ENCODE measurements around the gene HMGCLL1.

HMGCLL1 gene

DNA sequence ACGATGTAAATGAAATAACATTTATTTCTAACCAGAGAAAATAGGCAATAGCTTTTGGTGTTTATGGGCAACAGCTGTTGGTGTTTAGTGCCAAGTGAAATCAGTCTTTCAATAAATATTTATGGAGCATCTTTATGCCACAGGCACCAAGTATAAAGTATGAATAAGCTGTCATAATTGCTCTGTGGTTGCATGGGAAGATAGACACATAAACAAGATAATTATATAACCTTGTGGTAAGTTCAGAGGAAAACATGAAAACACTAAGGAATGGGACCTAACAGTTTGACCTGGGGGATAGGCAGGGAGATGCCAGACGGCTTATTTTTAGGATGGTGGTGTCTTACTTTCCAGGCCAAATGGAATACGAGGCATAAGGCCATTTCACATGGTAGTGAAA, 140.8 kb downstream of the HMGCLL1 start:
- no peak for DNase-seq

DNA sequence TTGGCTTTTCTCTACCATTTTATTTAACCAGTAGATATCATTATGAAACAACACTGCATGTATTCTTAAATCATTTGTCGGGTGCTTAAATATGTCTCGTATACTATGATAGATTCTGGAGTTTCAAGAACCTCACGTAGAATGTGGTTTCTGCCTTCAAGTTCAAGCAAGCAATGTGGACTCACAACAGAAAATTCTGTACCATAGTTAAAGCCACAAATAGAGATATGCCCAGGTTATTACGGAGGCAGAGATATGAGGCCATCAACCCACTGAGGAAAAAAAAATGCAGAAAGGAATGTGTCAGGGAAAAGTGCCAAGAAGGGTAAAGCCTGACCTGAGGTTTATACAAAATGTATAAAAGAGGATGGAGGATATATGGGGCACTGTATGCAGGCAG, 141.9 kb downstream of the HMGCLL1 start:
- no peak for DNase-seq

DNA sequence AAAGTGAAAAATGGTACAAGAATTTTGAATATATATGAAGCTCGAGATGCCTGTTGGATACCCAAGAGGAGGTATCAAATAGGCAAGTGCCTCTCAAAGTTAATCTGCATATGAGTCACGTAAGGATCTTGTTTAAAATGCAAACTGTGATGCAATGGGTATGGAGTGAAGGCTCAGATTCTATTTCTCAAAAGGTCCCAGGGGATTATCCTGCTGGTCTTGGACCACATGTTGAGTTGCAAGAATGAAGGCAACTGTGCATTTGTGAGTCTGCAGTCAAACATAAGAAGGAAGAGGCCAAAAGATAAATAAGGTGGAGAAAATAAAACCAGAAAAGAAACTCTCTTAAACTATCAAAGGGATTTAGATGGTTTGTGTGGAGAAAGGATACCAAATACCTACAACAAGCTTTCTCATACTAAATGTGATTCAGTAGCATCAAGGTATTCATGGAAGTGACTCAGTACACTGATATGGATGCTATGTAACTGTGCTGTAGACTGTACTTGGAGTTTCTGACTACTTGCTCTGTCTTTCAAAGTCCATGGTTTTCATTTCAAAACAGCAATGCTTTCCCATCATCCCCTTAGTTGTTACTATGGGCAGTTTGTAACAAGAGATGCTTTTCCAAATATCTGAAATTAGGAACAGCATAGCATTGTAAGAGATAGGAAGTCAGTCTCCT, 145.4 kb downstream of the HMGCLL1 start:
- DNase-seq, result no peak

DNA sequence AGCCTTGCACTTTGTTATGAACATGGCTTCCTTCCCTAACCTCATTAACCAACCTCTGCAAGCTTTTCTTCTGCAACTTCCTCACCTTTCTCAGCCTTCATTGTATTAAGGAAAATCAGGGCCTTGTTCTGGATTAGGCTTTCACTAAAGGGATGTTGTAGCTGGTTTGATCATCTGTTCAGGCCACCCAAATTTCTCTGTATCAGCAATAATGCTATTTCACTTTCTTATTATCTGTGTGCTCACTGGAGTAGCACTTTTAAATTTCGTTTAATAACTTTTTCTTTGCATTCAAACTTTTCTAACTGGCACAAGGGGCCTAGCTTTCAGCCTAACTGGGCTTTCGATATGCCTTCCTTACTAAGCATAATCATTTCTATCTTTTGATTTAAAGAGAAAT, 155.1 kb downstream of the HMGCLL1 start:
- DNase-seq, result no peak

DNA sequence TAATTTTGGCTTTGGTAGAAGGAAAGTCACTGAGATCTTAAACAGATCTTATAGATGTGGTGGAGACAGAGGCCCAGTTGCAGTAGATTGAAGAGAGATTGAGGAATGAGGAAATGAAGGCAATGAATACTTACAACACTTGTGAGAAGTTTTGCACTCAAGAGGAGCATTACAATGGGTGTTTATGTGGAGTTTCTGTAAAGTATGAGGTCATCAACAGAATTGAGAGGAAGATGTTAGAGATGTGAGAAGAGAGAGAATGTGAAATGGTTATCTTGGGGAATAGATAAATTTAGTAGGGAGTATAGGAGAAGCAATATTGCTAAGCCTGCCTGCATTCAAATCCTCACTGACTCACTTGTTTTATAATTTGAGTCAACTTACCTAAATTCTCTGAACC, 168.3 kb downstream of the HMGCLL1 start:
- DNase-seq, result no peak

DNA sequence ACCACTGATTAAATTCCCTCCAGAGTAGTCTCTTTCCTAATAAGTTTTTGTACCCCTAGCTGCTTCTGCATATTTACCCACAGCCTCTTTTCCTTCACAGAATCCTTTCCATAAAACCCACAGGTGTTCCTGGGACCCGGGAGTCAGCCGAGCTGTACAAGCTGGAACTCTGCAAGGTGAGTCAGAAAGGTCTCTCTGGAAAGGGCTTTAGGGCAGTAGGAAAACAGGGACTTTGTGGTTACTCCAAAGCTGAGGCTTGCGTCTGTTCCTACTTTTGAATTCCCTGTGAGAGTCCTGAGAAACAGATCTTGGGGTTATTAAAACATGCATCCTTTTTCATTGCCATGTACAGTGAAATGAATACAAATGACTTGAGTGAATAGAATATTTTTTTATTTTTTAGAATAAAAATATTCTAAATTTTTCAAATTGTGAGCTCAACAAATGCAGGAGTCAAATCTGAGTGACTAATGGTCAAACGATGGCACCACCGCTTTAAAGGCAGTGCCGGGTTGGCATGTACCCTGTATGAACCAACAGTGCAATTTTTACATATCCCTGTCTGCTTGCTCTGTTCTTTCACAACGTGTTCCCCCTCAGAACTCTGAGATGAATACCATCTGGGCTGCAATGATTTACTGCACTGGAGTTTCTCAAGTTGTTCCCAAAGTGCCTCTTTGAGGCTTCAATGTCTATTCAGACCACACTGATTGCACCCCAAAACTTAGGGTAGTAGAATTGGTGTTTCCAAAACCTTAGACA, 173.3 kb downstream of the HMGCLL1 start:
- DNase-seq, result no peak

DNA sequence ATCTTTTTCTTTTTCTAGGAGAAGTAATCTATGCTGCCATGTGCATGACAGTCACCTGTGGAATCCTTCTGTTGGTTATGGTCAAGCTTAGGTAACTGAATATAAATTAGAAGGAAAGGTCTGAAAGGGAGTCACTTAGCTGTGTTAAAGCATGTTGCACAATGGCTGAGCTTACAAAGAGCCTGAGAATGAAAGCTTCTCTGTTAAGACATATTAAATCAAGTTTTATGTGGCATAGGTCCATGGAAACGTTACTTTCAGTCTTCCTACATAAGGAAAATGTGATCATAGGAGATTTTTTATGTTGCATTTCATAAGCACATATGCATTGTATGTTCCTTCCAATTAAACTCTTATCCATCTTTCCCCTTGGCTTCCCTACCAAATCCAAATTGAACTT, 179.6 kb downstream of the HMGCLL1 start:
- DNase-seq, result no peak

DNA sequence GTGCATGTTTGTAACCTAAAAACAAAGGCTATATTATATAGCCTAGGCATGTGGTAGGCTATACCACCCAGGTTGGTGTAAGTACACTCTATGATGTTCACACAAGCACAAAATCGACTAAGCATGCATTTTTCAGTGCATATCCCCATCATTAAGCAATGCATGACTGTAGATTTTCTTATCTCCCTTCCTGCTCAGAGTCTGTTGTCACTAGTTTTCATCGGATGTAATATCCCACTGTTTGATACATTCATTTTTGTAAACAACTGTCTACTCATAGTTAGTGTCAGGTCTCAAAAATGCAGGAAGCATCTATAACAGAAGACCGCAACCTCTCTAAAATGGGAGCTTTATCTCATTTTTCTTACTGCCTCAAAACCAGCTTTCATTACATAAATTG, 181.0 kb downstream of the HMGCLL1 start:
- DNase-seq, result no peak

DNA sequence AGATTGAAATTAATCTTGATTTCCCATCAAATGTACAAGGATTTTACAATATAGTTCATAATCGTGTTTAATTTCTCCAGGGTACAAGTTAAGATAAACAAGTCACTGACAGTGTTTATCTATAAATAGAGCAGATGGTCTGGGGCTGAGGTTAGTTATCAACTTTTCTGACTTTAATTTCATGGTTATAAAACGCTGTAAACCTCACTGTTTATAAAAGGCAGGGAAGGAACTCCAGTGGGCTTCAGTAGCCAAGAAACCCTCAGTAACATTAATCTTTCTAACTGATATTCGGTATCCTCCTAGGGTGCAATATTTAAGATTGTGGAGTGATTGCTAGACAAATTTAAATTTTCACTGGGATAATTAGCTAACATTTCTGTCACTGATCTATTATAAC, 183.1 kb downstream of the HMGCLL1 start:
- DNase-seq, result no peak

DNA sequence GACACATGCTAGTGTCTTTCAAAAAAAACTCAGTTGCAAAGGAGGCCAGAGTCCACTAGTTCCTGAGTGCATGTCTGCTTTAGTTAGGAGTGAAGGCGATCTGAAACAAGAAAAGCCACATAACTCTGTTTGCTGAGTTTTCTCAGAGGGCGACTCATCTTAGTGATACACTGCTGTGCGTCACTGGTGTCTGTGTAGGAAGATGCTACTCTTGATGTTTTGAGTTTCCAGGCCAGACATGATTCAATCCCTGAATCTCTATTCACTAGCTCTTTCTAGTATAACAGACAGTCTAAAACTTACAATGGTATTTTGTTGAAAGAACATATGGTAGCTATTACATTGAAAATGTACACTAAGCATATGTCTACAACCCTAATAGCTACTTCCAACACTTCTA, 190.8 kb downstream of the HMGCLL1 start:
- no peak for DNase-seq
